ENCODE data around the gene USH1G.

USH1G gene

GRCh38 chr17:74953134-74953687, 30.2 kb upstream of the USH1G start:
- no peak for DNase-seq

- no peak for DNase-seq
These were observed 29.5 kb upstream of the USH1G start for GRCh38 chr17:74952431-74953133.

GRCh38 chr17:74951680-74952421, 28.8 kb upstream of the USH1G start:
- no peak for DNase-seq

GRCh38 chr17:74951065-74951464, 28.0 kb upstream of the USH1G start:
- no peak for DNase-seq

- DNase-seq = no peak
These were observed 27.2 kb upstream of the USH1G start for GRCh38 chr17:74950207-74950606.

- DNase-seq = no peak
These were observed 26.5 kb upstream of the USH1G start for GRCh38 chr17:74949455-74950115.

GRCh38 chr17:74947041-74947754, 24.1 kb upstream of the USH1G start:
- DNase-seq = no peak

- no peak for DNase-seq
These were observed 23.6 kb upstream of the USH1G start for GRCh38 chr17:74946641-74947040.

GRCh38 chr17:74945543-74945942, 22.5 kb upstream of the USH1G start:
- no peak for DNase-seq

- no peak for DNase-seq
These were observed 20.9 kb upstream of the USH1G start for GRCh38 chr17:74943808-74944522.

- DNase-seq = no peak
These were observed 18.2 kb upstream of the USH1G start for GRCh38 chr17:74941128-74941725.

- DNase-seq = no peak
These were observed 16.5 kb upstream of the USH1G start for GRCh38 chr17:74939534-74939933.

- no peak for DNase-seq
These were observed 15.3 kb upstream of the USH1G start for GRCh38 chr17:74938194-74938950.

GRCh38 chr17:74937064-74938051, 14.3 kb upstream of the USH1G start:
- DNase-seq = no peak

GRCh38 chr17:74936470-74936799, 13.4 kb upstream of the USH1G start:
- no peak for DNase-seq

GRCh38 chr17:74935585-74936469, 12.8 kb upstream of the USH1G start, which contains the start of gene OTOP3:
Gene OTOP3 (plus strand): TSS chr17:74935898. CDS start chr17:74935922, 24 bp downstream.
- no peak for DNase-seq

GRCh38 chr17:74935048-74935447, 12.0 kb upstream of the USH1G start:
- no peak for DNase-seq

GRCh38 chr17:74930535-74931036, 7.5 kb upstream of the USH1G start:
- no peak for DNase-seq

- no peak for DNase-seq
These were observed 5.7 kb upstream of the USH1G start for GRCh38 chr17:74928786-74929185.
